NOMO-1 (cell line): ENCODE measurements around the gene RIIAD1.

Source experiments
- DNase-seq, 2 experiments: peaks; one replicate each; lab custom pipeline; 2025; ENCODE audit not compliant: unreplicated experiment in 2 of 2; lab: John Stamatoyannopoulos, UW

RIIAD1 gene

GRCh38 chr1:151710187-151710840 is 11.0 kb upstream of the RIIAD1 start:
- DNase-seq: no peak

- DNase-seq: no peak
Observed at GRCh38 chr1:151711044-151711800, 10.1 kb upstream of the RIIAD1 start.

- no peak for DNase-seq
Observed at GRCh38 chr1:151711951-151712350, 9.4 kb upstream of the RIIAD1 start.

GRCh38 chr1:151713044-151713443 is 8.3 kb upstream of the RIIAD1 start:
- no peak for DNase-seq

- no peak for DNase-seq
Observed at GRCh38 chr1:151713874-151714273, 7.4 kb upstream of the RIIAD1 start.

- no peak for DNase-seq
Observed at GRCh38 chr1:151714820-151715725, 6.2 kb upstream of the RIIAD1 start.

- no peak for DNase-seq
Observed at GRCh38 chr1:151715726-151716404, 5.5 kb upstream of the RIIAD1 start.

GRCh38 chr1:151716405-151716762 is 4.9 kb upstream of the RIIAD1 start:
- DNase-seq: no peak

- no peak for DNase-seq
Observed at GRCh38 chr1:151716771-151717631, 4.3 kb upstream of the RIIAD1 start, which contains the start of gene CELF3. Gene CELF3 (minus strand): TSS chr1:151716803. CDS start chr1:151716020, 783 bp downstream.

GRCh38 chr1:151718011-151718431 is 3.3 kb upstream of the RIIAD1 start:
- no peak for DNase-seq

GRCh38 chr1:151718666-151719065 is 2.7 kb upstream of the RIIAD1 start:
- no peak for DNase-seq

GRCh38 chr1:151720125-151720524 is 1.2 kb upstream of the RIIAD1 start:
- no peak for DNase-seq

GRCh38 chr1:151720554-151720953 is 768 bp upstream of the RIIAD1 start:
- peak; percentile 11 to 21 for DNase-seq

GRCh38 chr1:151721788-151722510 is 627 bp downstream of the RIIAD1 start:
- DNase-seq: no peak

GRCh38 chr1:151723726-151724370 is 2.5 kb downstream of the RIIAD1 start:
- DNase-seq: no peak

GRCh38 chr1:151728151-151729054 is 7.1 kb downstream of the RIIAD1 start:
- DNase-seq: no peak

GRCh38 chr1:151729157-151729965 is 8.0 kb downstream of the RIIAD1 start:
- no peak for DNase-seq
